GM12872 (cell line): ENCODE measurements around the gene EMP3.

ENCODE experiments used
- CTCF ChIP-seq: IDR thresholded peaks from 3 replicates; pipeline ENCODE4 v1.5.1; 2011; ENCODE audit warnings: low read depth, mild to moderate bottlenecking, low read length, moderate library complexity; ENCODE audit not compliant: insufficient read depth

EMP3 gene

GRCh38 chr19:48292798-48293197, 32.6 kb upstream of the EMP3 start:
- no peak for TF ChIP-seq CTCF

GRCh38 chr19:48295458-48295857, 29.9 kb upstream of the EMP3 start:
- TF ChIP-seq CTCF = no peak

- TF ChIP-seq CTCF = no peak
Measured at GRCh38 chr19:48296963-48297734, 28.2 kb upstream of the EMP3 start.

GRCh38 chr19:48297975-48298374, 27.4 kb upstream of the EMP3 start:
- TF ChIP-seq CTCF = no peak

- no peak for TF ChIP-seq CTCF
Measured at GRCh38 chr19:48301886-48302599, 23.3 kb upstream of the EMP3 start.

GRCh38 chr19:48302600-48302959, 22.8 kb upstream of the EMP3 start:
- no peak for TF ChIP-seq CTCF

- no peak for TF ChIP-seq CTCF
Measured at GRCh38 chr19:48303367-48303766, 22.0 kb upstream of the EMP3 start.
